GM21529 (cell line): ENCODE measurements around the gene CCDC192.
A peak's percentile ranks its signal among the peaks of the same experiment; 100 is the strongest.

Experiments used
- ATAC-seq: cut with Tn5 transposase; IDR thresholded peaks from one replicate; pipeline ENCODE4 v1.9.1; 2021; ENCODE audit not compliant: unreplicated experiment

CCDC192 gene

GRCh38 chr5:127942246-127943060, 239.3 kb downstream of the CCDC192 start:
- no peak for ATAC-seq

DNA sequence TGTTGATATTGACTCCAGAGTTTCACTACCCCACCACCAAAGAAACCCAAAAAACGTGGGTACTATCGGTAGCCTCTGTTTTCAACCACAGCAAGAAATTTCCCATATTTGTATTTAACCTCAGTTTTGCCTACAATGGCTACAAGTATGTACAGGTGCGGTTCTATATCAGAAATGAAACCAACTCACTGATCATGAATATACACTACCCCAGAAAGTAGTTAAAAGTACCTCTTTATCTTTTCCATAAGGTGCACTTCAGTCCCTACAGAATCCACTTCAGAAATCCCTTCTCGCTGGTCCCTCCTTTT, 239.8 kb downstream of the CCDC192 start:
- peak; percentile 81 for ATAC-seq

DNA sequence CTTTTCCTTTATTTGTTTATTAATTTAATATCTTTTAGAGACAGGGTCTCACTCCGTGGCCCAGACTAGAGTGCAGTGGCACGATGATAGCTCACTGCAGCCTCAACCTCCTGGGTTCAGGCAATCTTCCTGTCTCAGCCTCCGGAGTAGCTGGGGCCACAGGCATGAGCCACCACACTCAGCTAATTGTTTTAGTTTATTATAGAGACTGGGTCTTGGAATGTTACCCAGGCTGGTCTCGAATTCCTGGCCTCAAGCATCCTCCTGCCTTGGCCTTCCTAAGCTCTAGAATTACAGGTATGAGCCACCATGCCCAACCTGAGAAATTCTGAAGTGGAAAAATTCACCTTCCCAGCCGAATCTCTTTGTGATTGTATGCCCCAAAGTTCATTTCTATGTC, 240.9 kb downstream of the CCDC192 start:
- no peak for ATAC-seq

DNA sequence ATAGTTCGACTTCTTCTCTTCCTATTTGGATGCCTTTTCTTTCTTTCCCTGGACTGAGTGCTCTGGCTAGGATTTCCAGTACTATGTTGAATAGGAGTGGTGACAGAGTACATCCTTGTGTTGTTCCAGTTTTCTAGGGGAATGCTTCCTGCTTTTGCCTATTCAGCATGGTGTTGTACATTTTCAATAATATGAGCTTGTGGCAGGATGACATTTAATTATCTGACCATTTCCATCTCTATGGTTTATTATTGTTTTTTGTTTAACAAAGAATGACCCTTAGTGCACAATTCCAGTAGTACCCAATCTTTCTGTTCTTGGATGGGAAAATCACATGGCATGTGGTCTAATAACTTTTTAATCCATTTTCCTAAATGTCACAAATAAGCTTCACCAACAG, 244.8 kb downstream of the CCDC192 start:
- ATAC-seq: no peak

GRCh38 chr5:127950707-127951391, 247.7 kb downstream of the CCDC192 start:
- ATAC-seq: no peak

GRCh38 chr5:127951791-127952190, 248.6 kb downstream of the CCDC192 start:
- peak; percentile 60 for ATAC-seq

DNA sequence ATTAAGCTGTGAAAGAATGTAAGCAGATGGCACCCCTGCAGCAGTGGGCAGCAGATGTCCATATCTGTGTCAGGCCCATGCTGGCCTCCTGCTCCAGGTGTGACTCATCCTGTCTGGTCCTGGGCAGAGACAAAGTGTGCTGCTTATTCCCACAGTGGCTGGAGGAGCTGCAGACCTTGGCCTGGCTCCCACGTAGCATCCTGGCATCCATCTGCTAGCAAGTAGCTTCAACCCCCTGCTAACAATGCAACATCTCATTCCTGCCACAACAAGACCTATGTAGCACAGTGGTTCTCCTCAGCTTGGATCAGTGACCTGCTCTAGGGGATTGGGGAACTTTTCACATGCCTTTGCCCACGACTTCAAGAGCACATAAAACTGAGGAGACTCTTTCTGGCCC, 254.0 kb downstream of the CCDC192 start:
- no peak for ATAC-seq

- ATAC-seq: no peak
Measured at GRCh38 chr5:127957701-127958239, 254.6 kb downstream of the CCDC192 start.

GRCh38 chr5:127958421-127959011, 255.3 kb downstream of the CCDC192 start:
- ATAC-seq: no peak

DNA sequence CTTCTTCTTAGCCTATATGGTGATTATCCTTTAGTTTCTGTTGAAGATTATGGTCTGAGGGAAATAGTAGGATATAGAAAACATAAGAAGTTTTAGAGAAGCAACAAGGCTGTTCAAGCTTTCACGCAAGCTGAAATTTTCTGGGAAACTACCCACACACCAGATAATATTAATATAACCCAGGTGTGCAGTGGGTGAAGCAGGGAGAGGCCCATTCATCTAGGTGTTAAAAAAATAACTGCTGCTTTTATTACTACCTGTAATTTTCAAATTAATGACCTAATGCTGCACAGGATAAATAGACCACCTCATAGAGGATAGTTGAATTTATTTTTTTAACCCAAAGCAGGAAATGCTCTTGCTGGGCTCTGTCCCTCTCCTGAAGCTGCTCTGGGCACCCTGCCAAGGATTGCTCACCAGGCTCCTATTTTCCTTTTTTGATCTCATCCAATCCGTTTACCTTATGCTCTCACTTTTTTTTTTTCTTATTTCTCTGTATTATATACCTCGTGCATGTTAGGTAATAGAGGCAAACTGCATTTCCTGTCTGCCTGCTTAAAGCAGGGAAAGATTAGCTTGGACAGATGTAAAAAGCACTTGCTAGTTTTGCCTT, 256.1 kb downstream of the CCDC192 start:
- no peak for ATAC-seq

DNA sequence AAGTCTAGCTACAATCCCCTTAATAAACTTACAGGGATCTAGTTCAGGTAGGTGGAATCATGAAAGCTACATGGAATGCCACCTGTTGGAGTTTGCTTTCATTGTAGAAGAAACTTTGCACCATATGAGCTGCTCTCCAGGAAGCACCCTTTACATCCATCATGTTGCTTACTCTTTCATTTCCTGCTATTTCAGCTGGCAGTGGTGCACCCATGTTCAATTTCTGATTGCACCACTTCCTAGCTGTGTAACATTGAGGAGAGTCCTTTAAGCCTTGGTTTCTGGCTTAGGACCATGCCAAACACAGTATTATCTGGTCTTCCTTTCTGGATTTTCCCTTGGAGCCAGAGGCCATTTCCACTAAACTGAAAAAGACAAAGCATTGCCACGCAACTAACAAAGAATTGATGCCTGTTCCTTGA, 257.1 kb downstream of the CCDC192 start:
- no peak for ATAC-seq

GRCh38 chr5:127961006-127961762, 258.0 kb downstream of the CCDC192 start:
- ATAC-seq: no peak

GRCh38 chr5:127961763-127962145, 258.6 kb downstream of the CCDC192 start:
- ATAC-seq: no peak

DNA sequence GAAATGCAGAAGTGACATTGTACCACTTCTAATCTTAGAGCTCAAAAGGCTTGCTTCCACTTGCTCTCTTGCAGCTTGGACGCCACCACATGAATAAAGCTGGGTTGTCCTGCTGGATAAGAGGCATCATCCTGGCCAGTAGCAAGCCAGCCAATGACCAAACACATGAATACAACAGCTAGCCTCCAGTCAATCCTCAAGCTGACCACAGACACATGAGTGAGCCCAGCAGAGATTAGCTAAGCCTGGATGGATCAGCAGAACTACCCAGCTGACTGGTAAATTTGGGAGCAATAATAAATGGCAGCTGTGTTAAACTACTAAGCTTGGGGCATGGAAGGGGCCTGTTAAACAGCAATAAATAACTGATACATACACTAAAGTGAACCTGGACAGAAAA, 259.3 kb downstream of the CCDC192 start:
- no peak for ATAC-seq

GRCh38 chr5:127963233-127963632, 260.0 kb downstream of the CCDC192 start:
- ATAC-seq: no peak

GRCh38 chr5:127963931-127964330, 260.7 kb downstream of the CCDC192 start:
- no peak for ATAC-seq

DNA sequence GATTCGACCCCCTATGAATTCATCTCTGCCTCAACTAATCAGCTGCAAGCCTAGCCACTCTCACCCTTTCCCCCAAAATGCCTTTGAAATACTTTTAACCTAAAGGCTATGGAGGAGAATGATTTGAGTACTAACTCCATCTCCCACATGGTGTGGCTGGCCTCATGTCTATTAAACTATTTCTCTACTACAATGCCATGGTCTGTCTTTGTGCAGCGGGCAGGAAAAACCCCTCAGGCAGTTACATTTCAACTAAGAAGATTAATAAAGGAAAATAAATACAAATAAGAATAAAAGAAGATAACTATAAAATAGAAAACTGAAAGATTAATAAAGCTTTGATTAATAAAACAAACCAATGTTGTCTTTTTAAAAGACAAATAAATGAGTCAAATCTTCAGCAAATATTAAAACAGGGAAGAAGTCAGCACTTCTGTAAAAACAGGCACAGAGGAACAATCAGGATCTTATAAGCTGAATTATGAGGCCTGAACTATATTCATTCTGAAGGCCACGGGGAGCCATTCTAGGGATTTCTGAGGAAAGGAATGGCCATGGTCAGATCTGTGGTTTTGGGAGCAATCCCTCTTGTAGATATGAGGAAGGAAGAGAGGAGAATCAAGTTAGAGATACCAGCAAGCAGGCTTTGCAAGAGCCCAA, 264.3 kb downstream of the CCDC192 start:
- no peak for ATAC-seq

DNA sequence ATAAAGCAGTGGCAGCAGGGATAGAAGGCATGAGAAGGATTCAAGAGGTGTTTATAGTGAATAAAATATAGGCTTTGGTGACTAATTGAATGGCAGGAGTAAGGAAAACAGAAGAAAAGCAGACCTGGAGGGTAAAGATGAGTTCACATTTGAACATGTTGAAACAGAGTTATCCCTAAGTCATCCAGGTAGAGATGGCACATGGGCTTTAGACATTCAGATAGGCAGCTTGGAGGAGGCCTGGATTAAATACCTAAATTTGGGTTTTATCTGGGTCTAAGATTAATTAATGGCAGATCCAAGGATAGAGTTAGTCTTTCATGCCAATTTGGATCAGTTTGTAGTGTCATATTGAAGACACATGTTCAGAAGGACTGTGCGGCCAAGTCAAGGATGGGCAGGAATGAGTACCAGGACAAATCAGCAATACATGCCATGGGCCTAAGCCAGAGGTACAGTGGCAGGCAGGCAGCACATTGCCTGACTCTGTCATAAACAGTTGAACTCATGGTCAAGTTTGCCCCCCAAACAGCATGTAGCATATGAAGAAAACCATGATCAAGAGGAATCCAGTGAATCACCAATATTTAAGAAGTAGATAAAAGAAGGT, 264.9 kb downstream of the CCDC192 start:
- ATAC-seq: no peak

GRCh38 chr5:127969002-127969401, 265.8 kb downstream of the CCDC192 start:
- no peak for ATAC-seq

GRCh38 chr5:127969651-127970050, 266.5 kb downstream of the CCDC192 start:
- no peak for ATAC-seq
